ENCODE measurements around the gene BIRC2. TPM values are rescaled to one million over a fixed set of nuclear protein-coding genes. Genes with fewer than 3 reads are reported as not detected.

Gene BIRC2
- total RNA-seq, 1 donor from 2014 or later = 46.9 TPM

DNA sequence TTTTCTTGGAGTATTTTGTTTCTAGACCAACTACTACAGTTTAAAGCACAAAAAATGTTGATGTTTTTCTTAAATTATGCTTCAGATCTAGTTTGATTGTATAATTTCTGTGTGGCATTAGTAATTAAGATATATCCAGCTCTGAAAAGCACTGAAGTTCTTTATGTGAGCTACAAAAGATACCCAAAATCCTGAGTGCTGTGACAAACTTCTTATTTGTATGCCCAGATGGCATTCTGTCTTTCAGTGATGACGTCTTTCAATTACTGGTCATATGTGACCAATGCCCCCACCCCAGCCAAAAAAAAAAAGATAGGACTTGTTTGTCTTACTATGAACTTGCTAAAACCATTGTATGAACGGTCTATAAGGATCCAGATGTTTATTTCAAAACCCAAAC lies 51.3 kb downstream of the BIRC2 start:
- Mint-ChIP-seq H3K9me3 (no peaks in the 10 kb centered on the region), H3K4me3 (no peak overlapping the region), H3K27me3 (no peaks in the 10 kb centered on the region), H3K36me3 (peaks cover 30% of the 10 kb centered on the region), H3K27ac (no peak overlapping the region), H3K4me1 (ENCODE audit: unreplicated experiment) (no peaks in the 10 kb centered on the region)
- TF ChIP-seq, protein P1, sequence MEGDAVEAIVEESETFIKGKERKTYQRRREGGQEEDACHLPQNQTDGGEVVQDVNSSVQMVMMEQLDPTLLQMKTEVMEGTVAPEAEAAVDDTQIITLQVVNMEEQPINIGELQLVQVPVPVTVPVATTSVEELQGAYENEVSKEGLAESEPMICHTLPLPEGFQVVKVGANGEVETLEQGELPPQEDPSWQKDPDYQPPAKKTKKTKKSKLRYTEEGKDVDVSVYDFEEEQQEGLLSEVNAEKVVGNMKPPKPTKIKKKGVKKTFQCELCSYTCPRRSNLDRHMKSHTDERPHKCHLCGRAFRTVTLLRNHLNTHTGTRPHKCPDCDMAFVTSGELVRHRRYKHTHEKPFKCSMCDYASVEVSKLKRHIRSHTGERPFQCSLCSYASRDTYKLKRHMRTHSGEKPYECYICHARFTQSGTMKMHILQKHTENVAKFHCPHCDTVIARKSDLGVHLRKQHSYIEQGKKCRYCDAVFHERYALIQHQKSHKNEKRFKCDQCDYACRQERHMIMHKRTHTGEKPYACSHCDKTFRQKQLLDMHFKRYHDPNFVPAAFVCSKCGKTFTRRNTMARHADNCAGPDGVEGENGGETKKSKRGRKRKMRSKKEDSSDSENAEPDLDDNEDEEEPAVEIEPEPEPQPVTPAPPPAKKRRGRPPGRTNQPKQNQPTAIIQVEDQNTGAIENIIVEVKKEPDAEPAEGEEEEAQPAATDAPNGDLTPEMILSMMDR (conservative IDR thresholded peaks at IDR 0.05) = no peak
- DNase-seq (ENCODE audit: extremely low spot score, unreplicated experiment) = no peak

DNA sequence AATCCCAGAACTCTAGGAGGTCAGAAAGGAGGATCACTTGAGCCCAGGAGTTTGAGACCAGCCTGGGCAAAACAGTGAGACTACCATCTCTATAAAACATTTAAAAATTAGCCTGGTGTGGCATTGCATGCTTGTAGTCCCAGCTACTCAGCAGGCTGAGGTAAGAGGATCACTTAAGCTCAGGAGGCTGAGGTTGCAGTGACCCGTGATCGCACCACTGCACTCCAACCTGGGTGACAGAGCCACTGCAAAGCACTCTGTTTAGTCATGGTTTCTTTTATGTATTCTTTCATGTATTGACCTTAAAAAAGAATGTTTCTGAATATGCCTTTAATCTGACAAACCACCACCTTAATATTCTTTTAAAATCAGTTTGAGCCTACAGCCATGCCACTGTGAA lies 52.2 kb downstream of the BIRC2 start:
- no peaks in the 10 kb centered on the region for H3K4me1 Mint-ChIP-seq (ENCODE audit: unreplicated experiment)
- H3K4me3 Mint-ChIP-seq = no peak overlapping the region
- peaks cover 37% of the 10 kb centered on the region for H3K36me3 Mint-ChIP-seq
- TF ChIP-seq, protein P1 (conservative IDR thresholded peaks at IDR 0.05) = no peak
- no peaks in the 10 kb centered on the region for H3K27me3 Mint-ChIP-seq
- no peak for DNase-seq (ENCODE audit: extremely low spot score, unreplicated experiment)
- H3K27ac Mint-ChIP-seq = no peak overlapping the region
- no peaks in the 10 kb centered on the region for H3K9me3 Mint-ChIP-seq

DNA sequence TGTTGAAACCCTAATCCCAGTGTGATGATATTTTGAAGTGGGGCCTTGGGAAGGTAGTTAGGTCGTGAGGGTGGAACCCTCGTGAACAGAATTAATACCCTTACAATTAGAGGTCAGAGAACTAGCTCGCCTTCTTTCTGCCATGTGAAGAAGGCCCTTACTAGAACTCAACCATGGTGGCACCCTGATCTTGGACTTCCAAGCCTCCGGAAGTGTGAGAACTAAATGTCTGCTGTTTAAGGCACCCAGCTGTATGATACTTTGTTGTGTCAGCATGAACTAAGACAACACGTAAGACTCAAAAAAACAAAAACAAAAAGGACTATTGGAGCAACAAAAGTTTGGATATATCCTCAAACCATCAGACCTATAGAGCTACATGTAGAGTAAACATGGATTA lies 53.6 kb downstream of the BIRC2 start:
- peaks cover 38% of the 10 kb centered on the region for H3K36me3 Mint-ChIP-seq
- H3K27ac Mint-ChIP-seq = no peak overlapping the region
- no peaks in the 10 kb centered on the region for H3K4me1 Mint-ChIP-seq (ENCODE audit: unreplicated experiment)
- TF ChIP-seq, protein P1 (conservative IDR thresholded peaks at IDR 0.05) = no peak
- no peaks in the 10 kb centered on the region for H3K9me3 Mint-ChIP-seq
- no peak for DNase-seq (ENCODE audit: extremely low spot score, unreplicated experiment)
- no peaks in the 10 kb centered on the region for H3K27me3 Mint-ChIP-seq
- no peak overlapping the region for H3K4me3 Mint-ChIP-seq

DNA sequence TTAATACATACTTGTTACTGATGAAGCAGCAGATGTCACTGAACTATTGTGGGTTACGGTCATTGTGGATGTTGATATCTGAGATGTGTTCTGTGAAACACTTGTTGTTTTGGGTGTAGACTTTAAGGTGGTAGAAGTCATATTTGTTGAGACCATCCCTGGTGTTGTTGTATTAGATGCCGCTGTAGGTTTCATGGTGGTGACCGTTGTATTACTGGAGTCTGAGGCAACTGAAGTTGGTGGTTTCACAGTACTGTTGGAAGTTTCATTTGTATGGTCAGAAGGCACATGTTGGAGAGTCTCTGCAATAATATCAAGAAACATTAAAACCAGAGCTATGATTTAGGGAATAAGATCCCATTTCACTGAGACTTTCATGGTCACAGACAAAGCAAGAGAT lies 54.9 kb downstream of the BIRC2 start:
- no peak for DNase-seq (ENCODE audit: extremely low spot score, unreplicated experiment)
- peaks cover 45% of the 10 kb centered on the region for H3K36me3 Mint-ChIP-seq
- H3K9me3 Mint-ChIP-seq = no peaks in the 10 kb centered on the region
- no peaks in the 10 kb centered on the region for H3K27me3 Mint-ChIP-seq
- no peak overlapping the region for H3K27ac Mint-ChIP-seq
- peaks cover 1% of the 10 kb centered on the region for H3K4me1 Mint-ChIP-seq (ENCODE audit: unreplicated experiment)
- TF ChIP-seq, protein P1 (conservative IDR thresholded peaks at IDR 0.05) = no peak
- no peak overlapping the region for H3K4me3 Mint-ChIP-seq

DNA sequence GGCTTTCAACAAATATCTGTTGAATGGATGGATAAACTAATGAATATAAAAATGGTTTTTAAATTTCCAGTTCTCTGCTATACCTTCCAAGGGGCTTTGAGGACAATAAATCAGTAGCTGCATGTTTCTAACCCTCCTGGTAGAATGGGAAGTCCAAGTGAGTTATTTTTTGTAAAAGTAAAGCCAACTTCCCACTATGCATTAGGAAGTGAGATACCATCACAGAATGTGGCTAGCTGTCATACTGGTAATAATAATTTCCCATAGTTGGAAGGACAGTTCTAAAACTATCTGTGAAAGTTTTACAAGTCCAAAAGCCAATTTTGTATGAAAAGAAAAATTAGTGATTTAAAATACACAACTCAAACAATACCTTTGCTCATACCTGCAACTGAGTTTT lies 55.5 kb downstream of the BIRC2 start:
- H3K4me3 Mint-ChIP-seq = no peak overlapping the region
- H3K9me3 Mint-ChIP-seq = no peaks in the 10 kb centered on the region
- H3K36me3 Mint-ChIP-seq = peaks cover 40% of the 10 kb centered on the region
- TF ChIP-seq, protein P1 (conservative IDR thresholded peaks at IDR 0.05) = no peak
- no peak overlapping the region for H3K27ac Mint-ChIP-seq
- no peak for DNase-seq (ENCODE audit: extremely low spot score, unreplicated experiment)
- peaks cover 8% of the 10 kb centered on the region for H3K4me1 Mint-ChIP-seq (ENCODE audit: unreplicated experiment)
- no peaks in the 10 kb centered on the region for H3K27me3 Mint-ChIP-seq

DNA sequence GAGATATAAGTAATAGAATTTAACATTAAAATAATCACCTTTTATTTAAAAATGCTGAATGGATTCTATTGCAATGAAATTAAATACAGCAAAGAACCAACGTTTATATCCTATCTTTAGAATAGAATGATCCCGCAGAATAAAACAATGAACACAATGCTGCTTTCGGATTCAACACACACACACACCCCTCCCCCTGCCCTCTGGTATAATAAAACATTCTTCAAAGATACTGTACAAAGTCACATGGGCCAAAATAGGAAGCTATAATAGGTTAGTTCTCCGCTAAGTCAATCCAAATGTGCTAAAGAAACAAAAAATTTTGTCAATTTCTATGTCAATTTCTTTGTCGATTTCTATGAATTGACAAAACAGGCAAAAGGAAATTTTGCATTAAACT lies 58.5 kb downstream of the BIRC2 start:
- Mint-ChIP-seq H3K27me3 (no peaks in the 10 kb centered on the region), H3K4me3 (no peak overlapping the region), H3K4me1 (ENCODE audit: unreplicated experiment) (peaks cover 24% of the 10 kb centered on the region), H3K36me3 (peaks cover 36% of the 10 kb centered on the region), H3K9me3 (no peaks in the 10 kb centered on the region), H3K27ac (no peak overlapping the region)
- TF ChIP-seq, protein P1 (conservative IDR thresholded peaks at IDR 0.05) = no peak
- DNase-seq (ENCODE audit: extremely low spot score, unreplicated experiment) = no peak

All from type B pancreatic cell (in vitro differentiated cells).